HG02588 (cell line): ENCODE data around the gene PPFIBP2.
"Not testable (repeated sequence)": the region's sequence is repeated elsewhere in the genome, so short reads cannot be mapped to it uniquely, and the experiment has no call there.

ENCODE experiments used
- ATAC-seq: cut with Tn5 transposase; IDR thresholded peaks from one replicate; pipeline ENCODE4 v1.9.1; 2021; ENCODE audit warnings: mild to moderate bottlenecking, moderate library complexity; ENCODE audit not compliant: unreplicated experiment

PPFIBP2 gene

DNA sequence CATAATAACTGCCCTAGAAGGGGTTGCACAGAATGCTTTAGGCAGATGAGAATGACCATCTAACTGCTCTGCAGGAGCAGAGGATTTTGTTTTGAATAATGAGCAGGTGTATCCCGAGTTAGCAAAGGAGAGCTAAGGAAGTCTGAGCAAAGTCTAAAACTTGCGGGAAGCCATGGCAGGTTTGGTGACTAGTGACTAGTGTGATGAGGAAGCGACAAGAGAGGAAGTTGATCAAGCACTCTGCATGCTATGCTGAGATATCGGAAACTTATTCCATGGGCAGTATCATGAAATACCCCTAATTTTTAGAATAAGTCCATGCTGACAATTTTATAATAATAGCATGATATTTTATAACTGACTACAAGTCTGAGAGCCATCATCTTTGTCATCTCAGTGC lies 15.6 kb upstream of the PPFIBP2 start:
- no peak for ATAC-seq

DNA sequence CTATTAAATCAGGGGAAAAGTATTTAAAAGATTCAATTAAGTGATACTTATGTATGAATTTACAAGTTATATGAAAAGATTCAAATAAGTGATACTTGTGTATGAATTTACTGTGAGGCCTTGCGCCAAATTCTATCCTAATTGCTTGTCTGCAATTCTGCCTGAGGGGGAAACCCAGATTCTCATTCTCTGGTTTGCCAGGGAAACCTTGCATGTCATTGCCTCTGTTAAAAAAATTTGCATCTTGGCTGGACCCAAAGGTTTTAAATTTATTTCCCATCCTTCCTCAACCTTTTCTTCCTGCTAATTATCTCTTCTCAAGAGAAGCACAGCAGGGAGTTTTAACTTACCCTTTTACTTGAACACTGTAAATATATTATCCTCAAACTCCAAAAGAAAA lies 14.7 kb upstream of the PPFIBP2 start:
- no peak for ATAC-seq

DNA sequence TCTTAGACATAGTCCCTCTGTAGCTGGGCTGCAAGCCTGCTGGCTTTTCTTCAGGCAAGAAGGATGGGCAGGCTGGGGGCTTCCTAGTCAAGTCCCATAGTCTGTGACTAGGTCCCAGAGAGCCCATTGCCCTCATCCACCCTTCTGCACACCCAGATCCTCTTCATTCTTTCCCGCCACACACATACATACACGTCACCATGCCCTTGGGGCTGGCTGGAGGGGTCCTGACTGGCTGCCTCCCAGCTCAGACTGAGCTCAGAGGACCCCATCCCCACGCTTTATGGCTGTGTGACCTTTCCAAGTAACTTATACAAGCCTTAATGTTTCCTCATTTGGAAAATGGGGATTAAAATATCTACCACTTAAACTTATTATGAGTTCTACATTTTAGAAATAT lies 13.5 kb upstream of the PPFIBP2 start:
- ATAC-seq = no peak

- ATAC-seq = no peak
These were observed 12.5 kb upstream of the PPFIBP2 start for GRCh38 chr11:7501251-7501650.

- no peak for ATAC-seq
These were observed 11.9 kb upstream of the PPFIBP2 start for GRCh38 chr11:7501894-7502293.

DNA sequence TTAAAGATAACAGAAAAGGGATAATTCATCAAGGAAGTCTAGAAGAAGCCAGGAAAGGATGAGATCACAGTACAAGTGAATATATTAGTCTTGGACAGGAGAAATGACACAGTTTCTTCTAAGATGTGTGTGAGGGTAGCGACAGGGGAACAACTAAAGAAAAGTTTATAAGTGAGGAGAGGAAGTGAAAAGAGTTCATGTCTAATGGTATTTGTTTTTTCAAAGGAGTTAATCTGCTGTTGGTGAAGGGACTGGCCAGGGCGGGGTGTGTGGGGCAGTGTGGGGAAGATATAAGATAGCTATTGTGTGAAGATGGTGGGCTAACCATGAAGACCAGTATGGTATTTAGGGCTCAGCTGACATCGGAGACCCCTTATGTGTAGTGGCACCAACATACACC lies 7.6 kb upstream of the PPFIBP2 start:
- no peak for ATAC-seq

DNA sequence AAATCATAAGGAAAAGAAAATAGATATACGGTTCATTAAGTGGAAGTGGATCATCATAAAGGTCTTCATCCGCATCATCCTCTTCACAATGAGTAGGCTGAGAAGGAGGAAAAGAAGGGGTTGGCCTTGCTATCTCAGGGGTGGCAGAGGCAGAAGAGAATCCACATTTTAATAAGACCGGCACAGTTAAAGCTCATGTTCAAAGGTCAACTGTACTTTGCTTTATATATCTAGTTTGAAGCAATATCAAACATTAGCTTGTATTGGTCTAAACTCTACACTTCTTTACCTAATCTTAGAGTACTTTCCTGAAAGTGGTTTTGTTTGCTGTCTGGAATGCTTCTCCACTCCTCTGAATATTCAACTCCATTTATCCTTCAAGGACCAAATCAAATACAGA lies 5.7 kb upstream of the PPFIBP2 start:
- ATAC-seq = no peak

DNA sequence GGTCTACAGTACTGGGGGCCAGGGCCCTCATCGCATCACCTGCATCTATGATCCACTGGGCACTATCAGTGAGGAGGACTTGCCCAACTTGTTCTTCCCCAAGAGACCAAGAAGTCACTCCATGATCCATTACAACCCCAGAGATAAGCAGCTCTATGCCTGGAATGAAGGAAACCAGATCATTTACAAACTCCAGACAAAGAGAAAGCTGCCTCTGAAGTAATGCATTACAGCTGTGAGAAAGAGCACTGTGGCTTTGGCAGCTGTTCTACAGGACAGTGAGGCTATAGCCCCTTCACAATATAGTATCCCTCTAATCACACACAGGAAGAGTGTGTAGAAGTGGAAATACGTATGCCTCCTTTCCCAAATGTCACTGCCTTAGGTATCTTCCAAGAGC lies 3.8 kb upstream of the PPFIBP2 start:
- no peak for ATAC-seq

DNA sequence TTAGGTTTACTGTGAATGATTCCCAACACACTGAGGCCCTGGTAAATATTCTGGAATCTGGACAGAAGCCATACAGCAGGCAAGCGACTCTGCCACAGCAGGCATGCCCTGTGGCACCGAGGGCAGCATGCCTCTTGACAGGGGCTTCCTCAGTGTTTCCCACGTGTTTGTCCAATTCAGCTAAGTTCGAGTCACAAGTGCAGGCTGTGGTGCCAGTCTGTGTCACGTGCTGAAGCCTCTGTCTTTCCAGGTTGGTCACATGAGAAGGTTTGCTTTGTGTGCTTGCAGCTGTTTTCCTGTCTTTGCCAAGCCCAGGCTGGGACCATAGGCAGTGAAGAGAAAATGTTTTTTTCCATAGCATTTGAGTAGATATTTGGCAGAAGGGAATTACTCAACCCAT lies 2.4 kb upstream of the PPFIBP2 start:
- no peak for ATAC-seq

DNA sequence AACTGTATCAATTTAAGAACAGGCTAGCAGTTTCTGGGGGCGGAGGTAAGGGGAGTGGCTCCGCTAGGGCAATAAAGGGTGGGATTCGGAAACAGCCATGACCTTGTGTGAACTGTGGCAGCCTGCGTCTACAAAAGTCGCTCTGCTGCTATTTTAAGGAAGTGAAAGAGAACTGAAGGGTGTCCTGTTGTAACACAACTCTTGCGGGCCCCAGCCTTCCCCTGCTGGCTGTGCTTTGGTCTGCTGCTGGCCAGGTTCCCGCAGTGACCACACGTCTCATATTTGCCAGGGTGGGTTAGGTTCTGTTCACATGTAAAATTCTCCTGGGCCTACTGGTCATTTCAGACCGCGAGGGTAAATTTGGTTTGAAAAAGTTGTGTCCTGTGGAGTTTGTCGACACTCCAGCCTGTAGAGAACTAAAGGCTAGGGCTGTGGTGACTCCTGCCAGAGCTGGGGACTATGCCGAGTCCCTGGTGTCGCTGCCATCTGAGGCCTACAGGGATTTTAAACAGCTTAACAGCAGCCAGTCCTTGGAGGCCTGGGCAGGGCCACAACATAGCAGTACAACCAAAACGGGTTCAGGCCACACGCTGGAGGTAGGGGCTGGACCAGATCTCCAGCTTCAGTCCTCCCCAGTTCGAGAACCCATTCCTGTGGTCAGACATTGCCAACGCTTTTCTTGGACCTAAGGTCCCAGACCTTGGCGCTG lies 1.1 kb upstream of the PPFIBP2 start:
- ATAC-seq = peak; percentile 60

DNA sequence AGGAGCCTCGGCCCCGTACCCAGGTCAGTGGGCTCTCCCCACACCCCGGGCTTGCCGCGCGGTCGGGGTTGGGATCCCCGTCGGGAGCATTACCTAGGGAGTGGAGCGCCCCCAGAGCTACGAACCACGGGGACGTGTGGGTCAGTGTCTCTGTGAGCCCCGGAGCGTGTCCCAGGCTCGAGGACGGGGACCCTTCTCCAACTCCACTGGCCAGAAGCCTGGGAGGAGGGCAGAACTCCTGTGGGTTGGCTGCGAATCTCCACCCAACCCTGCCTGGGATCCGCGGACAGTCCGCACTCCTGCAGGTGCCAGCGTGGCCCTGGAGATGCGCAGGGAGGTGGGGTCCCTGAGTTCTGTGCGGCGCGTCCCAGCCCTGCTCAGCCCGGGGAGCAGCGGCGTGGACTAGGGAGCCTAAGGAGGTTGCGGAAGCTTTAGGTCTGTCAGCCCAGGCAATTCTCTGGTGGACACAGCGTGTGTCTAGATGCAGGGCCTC lies 346 bp downstream of the PPFIBP2 start:
- ATAC-seq = peak; percentile 19

- no peak for ATAC-seq
These were observed 1.7 kb downstream of the PPFIBP2 start for GRCh38 chr11:7515447-7515886.

DNA sequence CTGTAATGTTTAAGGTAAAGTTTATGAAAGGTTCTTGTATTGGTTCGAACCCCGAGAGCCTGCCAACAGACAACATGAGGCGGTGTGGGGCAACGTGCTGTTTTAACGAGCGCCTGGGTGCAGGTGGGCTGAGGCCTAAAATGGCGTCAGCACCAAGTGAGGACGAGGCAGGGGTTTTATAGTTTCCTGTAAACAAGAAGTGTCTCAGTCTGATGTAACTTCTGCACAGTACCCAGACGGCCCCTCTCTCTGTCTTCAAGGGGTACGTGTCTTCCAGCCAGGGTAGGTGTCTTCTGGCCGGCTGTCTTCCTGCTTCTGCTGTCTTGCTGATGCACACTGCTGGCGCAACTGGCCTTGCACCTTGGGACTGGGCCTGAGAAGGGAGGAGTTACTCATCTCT lies 2.7 kb downstream of the PPFIBP2 start:
- ATAC-seq = no peak

- ATAC-seq = not testable (repeated sequence)
These were observed 3.9 kb downstream of the PPFIBP2 start for GRCh38 chr11:7517743-7518142.

- ATAC-seq = no peak
These were observed 5.2 kb downstream of the PPFIBP2 start for GRCh38 chr11:7518811-7519562.

- peak; percentile 48 for ATAC-seq
These were observed 6.5 kb downstream of the PPFIBP2 start for GRCh38 chr11:7520011-7520942.

DNA sequence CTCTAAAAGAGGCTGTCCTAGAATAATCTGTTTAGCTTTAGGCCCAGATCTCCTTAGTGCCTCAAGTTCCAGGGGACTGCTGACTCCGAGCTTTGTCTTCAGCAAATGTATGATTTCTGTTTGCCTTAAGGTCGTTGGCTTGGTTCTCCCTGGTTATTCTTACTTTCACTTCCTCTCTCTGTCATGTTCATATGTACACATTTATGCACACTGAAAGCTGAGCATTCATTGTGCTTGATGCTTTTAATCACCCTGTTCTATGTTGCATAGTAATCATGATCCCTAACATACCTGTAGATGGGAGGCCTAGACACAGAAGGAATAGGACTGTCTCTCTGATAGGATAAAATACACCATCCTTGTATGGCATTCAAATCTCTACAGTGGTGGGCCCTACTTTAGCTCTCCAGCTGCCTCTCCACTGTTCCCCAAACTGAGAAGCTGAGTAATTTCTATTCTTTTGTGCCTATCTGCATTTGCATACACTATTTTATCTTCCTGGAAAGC lies 7.2 kb downstream of the PPFIBP2 start:
- peak; percentile 73 for ATAC-seq

- ATAC-seq = no peak
These were observed 8.3 kb downstream of the PPFIBP2 start for GRCh38 chr11:7522121-7522520.

DNA sequence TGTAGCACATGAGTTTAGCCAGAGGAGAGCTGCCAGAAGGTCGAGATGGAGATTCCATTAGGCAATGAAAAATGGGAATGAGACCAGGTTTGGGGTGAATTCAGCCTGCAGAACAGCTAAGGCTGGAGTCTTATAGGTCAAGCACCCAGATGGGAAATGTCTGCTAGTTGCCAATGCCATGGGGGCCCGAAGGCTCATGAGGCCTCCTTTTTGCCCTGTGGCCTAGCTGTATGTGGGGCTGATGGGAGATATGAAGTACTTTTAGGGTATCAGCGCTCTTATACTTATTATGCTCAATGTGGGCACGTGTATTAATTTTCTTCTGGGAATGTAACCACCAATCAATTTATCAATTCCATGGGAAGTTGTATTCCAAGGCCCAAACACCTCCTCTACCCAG lies 8.7 kb downstream of the PPFIBP2 start:
- ATAC-seq = no peak

DNA sequence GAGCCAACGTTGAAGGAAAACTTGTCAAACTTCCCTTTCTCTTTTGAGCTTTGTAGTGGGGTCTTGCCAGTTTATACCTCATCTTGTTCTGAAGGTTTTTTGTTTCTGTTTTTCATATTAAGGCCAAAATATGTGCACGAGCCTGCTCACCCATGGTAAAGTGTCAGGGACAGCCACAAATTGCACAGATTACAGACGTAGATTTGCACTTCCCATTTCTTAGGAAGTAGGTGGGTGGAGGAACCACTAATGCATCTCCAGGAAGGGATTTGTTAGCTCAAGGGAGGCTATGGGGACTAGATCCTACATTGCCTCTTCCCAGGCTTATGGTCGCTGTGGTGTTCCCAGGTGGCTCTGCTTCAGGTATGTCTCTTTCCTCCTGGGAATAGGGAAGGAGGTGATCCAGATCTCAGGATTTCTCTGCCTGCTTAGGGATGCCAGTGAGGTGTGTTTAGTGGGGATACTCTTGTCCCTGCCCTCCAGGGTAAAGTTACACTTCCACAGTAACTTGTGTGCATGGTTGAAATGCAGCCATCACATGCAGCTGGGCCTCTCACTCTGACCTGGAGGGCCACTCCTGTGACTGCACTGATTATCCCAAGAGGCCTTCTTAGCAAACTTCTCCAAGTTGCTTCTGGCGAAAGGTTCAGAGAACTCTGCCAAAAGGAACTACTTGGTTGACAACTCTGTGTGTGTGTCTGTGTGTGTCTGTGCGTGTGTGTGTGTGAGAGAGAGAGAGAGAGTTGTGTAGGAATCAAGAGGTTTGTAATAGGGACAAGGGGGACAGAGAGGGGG lies 9.8 kb downstream of the PPFIBP2 start:
- no peak for ATAC-seq
